Neuronal stem cell (in vitro differentiated cells): ENCODE data around the gene IPO4. TPM values are rescaled to one million over a fixed set of nuclear protein-coding genes. Genes with fewer than 3 reads are reported as not detected.
A peak's percentile ranks its signal among the peaks of the same experiment; 100 is the strongest.

Source experiments
- small RNA-seq: library from polyadenylated mRNA; stranded (forward); fragments of <200 nt; extraction: miRNeasy Mini kit (QIAGEN cat#:217004); gene quantifications from one replicate; pipeline ENCODE3, GENCODE V24; 2013; ENCODE audit not compliant: insufficient read depth

The IPO4 gene

Small RNA genes lying within 50 kb of the gene (small RNA-seq; reads per million reads assigned to genes)
- gene AL136295.4 = not detected
- not detected for gene CHMP4A
- 1.2 reads per million for gene IPO4
- not detected for gene IRF9
- gene MDP1 = not detected
- gene RNA5SP383 = 5.9 reads per million, percentile 30 among the genes with 10 or more reads in this experiment
